ENCODE measurements around the gene SBK3.
"Not testable (repeated sequence)": the region's sequence is repeated elsewhere in the genome, so short reads cannot be mapped to it uniquely, and the experiment has no call there.

Gene SBK3

GRCh38 chr19:55573929-55574328, 28.6 kb upstream of the SBK3 start:
- DNase-seq (ENCODE audit: low read depth) = not testable (repeated sequence)

- not testable (repeated sequence) for DNase-seq (ENCODE audit: low read depth)
Observed at GRCh38 chr19:55569477-55569876, 24.1 kb upstream of the SBK3 start.

GRCh38 chr19:55567708-55568328, 22.5 kb upstream of the SBK3 start:
- no peak for DNase-seq (ENCODE audit: low read depth)

DNA sequence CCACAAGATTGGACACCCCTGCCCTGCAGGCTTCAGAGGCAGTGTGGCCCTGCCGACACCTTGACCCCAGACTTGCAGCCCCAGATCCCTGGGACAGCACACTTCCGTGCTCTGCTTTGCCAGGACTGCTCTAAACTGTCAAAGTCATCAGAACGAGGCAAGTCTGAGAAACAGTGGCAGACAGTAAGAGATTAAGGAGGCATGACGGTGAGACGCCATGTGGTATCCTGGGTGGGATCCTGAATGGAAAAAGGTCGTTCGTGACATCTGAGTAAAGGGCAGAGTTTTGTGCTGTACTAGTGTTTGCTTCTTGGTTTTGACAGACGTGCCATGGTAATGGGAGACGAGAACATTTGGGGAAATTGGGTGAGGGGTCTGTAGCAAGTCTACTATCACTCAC, 21.5 kb upstream of the SBK3 start:
- DNase-seq (ENCODE audit: low read depth) = no peak

DNA sequence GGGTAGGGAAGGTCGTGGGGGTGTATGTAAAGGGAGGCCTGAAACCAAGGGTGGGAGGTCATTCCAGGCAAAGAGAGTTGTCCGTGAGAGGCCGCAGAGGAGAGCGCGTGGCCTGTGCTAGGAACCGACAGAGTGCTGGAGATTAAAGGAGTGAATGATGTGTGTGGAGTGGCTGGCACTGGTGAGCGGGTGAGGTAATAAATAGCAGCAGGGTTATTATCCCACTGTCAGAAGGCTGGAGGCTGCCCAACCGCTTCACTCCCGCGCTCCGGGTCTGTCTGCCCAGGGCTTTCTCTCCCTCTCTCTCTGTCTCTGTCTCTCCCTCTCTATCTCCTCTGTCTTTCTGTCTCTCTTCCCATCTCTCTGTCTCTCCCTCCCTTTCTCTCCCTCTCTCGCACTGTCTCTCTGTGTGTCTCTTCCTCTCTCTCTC, 17.9 kb upstream of the SBK3 start:
- no peak for DNase-seq (ENCODE audit: low read depth)

- no peak for DNase-seq (ENCODE audit: low read depth)
Observed at GRCh38 chr19:55559684-55560083, 14.3 kb upstream of the SBK3 start.

DNA sequence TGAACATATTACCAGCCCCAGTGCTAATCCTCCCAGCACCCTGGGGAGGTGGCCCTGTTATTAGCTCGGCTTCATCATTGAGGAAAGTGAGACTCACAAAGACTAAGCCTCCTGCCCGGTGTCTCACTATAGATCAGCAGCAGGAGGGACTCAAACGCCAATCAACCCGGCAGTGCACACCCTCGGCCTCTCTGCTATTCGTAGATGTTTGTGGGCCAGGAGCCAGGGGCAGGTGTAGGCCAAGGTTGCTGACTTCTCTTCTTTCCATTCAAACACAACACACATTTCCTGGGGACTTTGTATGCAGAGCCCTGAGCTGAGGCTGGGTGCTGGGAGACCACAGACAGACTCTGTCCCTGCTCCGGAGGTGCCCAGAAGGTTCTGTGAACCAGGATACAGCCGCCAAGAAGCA, 9.4 kb upstream of the SBK3 start:
- no peak for DNase-seq (ENCODE audit: low read depth)

GRCh38 chr19:55554302-55554701, 9.0 kb upstream of the SBK3 start:
- no peak for DNase-seq (ENCODE audit: low read depth)

DNA sequence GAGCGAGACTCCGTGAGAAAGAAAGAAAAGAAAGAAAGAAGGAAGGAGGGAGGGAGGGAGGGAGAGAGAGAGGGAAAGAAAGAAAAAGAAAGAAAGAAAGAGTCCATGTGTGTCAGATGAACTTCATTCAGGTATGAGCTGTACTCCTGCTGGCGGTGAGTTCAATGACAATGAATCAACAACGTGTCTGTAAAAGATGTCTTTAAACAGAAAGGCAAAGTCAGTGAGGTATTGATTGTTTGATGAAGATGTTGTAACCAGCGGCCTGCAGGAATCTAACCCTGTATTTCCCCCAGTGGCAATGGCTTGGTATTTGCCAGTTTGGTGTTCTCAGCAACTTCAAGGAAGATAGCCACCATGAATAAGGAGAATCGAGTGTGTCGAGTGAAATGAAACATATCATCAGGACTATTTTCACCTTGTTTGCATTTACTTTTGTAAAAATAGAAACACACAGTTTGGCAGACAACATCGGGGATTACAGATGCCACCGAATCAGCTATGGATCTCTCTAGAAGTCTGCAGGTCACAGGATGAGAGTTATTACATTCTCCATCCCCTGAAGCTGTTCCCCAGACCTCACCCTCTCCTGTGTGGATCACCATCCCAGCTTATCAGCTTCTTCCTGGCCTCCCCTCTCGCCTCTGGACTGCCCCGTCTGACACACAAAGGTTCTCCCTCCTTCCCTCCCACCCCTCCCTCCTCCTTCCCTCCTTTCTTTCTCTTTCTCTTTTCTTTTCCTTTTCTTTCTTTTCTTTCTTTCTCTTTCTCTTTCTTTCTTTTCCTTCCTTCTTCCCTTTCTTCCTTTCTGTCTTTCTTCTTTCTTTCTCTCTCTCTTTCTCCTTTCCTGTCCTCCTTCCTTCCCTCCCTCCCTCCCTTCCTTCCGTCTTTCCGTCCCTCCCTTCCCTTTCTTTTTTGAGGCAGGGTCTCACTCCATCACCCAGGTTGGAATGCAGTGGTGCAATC, 8.2 kb upstream of the SBK3 start:
- no peak for DNase-seq (ENCODE audit: low read depth)

DNA sequence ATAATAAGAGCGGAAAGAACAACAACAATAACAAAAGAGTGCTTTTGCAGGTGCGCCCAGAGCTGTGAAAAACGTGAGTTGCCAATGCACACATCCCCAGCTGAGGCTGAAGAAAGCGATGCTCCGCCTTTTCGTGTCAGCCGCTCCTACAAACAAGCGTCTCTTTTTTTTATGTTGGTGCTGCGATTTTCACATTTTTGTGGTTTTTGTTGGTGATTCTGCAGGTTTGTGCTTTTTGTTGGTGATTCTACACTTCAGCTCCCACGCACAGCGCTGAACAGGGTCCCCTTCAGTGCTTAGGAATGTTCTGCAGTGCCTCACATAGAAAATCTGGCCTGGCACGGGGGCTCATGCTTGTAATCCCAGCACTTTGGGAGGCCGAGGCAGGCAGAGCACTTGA, 7.3 kb upstream of the SBK3 start:
- no peak for DNase-seq (ENCODE audit: low read depth)

DNA sequence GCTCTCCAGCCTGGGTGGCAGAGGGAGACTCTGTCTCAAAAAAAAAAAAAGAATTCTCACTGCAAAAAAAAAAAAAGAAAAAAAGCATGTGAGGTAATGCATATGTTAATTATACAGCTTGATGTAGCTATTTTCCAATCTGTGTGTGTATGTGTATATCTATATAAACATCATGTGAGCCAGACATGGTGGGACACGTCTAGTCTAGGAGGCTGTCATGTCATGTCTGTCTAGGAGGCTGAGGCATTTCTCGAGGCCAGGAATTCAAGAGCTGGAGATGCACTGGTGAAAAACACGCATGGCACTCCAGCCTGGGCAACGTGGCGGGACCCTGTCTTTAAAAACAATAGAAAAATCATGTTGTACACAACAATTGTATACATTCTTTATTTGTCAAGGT, 6.9 kb upstream of the SBK3 start:
- DNase-seq (ENCODE audit: low read depth) = no peak

GRCh38 chr19:55550321-55550650, 4.9 kb upstream of the SBK3 start:
- DNase-seq (ENCODE audit: low read depth) = no peak

DNA sequence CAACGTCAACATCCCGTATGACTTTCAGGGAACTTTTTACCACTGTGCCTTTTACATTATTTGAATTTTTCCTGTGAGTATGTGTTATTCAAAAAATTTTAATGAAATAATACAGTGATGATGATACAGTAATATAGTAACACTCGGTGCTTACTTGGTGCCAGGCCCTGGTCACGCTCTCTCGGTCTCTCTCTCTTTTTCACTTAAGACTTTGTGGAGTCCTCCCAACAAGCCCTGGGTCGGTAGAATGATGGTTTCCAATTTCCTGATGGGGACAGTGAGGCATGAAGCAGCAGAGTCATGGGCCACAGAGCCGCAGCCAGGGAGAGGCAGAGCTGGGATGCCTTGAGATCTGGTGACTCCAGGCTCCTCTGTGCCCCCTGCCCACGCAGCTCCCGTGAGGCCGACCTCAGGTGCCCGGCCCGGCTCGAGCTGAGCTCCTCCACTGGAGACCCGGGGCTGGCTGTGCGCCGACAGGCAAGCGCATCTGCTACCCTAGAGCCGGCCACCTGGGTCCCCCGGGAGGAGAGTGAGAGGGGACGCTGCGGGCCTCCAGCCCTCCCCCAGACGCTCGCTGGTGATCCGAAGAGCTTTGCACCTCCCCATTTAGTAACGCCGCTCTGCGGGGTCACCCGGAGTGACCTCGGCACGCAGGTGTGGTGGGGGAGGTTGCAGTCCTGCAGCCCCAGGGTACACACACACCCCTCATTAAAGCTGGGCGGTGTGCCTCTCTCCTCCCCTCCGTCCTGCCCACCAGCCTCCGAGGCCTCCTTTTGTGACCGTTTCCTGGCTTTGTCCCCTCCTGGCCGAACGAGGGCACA, 4.4 kb upstream of the SBK3 start:
- DNase-seq (ENCODE audit: low read depth) = no peak

GRCh38 chr19:55546822-55547614, 1.7 kb upstream of the SBK3 start:
- DNase-seq (ENCODE audit: low read depth) = no peak

GRCh38 chr19:55546011-55546410, 668 bp upstream of the SBK3 start:
- no peak for DNase-seq (ENCODE audit: low read depth)

DNA sequence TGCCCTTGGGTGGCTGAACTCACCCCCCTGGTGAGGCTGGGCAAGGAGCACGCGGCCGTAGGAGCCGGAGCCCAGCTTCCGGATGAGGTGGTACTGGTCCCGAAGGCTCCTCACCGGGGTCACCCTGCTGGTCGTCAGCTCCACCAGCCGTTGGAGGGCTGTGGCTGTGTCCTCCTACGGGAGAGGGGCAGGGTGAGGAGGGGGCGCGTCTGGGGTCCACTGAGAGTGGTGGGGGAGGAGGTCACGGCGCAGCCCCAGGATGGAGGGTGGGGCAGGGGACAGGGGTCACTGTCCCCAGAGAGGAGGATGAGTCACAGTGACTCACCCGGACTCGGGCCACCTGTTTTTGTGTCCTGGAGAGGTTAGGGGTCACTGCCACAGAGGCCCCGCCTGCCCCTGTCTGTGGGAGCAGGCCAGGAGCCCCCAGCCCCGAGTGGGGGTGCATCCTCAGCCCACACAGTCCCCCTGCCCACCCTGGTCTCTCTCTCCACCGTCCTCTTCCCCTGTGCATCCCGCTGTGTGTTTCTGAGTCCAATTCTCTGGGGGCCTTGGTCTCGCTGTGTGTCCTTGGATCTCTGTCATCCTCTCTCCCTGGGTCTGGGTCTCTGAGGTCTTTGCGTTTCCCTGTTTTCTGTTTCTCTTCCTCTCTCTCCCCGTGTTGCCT, 435 bp downstream of the SBK3 start:
- DNase-seq (ENCODE audit: low read depth) = no peak

- DNase-seq (ENCODE audit: low read depth) = no peak
Observed at GRCh38 chr19:55544014-55544413, 1.3 kb downstream of the SBK3 start.

DNA sequence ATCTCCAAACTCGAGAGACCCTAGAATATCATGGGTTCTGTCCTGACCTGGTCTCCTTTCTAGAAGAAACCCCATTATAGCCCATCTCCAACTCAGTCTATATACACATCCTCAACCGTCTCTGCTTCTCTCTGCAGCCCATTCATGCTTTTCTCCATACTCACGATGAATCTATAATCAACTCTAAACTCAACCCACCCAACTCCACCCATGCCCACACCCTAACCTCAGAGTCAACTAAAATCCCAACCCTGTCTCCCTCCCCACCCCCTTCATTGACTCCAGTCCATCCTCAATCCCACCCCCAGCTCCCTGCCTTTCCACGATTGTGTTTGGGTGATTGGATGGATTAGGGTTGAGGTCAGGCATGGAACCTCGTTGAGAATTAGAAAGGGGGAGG, 1.8 kb downstream of the SBK3 start:
- no peak for DNase-seq (ENCODE audit: low read depth)

DNA sequence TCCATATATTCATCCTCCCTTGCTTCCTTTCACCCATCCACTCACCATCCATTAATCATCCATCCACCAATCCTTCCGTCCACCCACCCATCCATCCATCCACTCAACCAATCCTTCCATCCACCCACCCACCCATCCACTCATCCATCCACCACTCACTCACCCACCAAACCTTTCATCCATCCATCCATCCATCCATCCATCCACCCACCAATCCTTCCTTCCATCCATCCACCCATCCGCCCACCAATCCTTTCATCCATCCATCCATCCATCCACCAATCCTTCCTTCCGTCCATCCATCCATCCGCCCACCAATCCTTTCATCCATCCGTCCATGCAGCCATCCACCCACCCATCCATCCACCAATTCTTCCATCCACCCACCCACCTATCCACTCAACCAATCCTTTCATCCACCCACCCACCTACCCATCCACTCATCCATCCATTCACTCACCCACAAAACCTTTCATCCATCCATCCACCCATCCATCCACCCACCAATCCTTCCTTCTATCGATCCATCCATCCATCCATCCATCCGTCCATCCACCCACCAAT, 3.0 kb downstream of the SBK3 start:
- no peak for DNase-seq (ENCODE audit: low read depth)

DNA sequence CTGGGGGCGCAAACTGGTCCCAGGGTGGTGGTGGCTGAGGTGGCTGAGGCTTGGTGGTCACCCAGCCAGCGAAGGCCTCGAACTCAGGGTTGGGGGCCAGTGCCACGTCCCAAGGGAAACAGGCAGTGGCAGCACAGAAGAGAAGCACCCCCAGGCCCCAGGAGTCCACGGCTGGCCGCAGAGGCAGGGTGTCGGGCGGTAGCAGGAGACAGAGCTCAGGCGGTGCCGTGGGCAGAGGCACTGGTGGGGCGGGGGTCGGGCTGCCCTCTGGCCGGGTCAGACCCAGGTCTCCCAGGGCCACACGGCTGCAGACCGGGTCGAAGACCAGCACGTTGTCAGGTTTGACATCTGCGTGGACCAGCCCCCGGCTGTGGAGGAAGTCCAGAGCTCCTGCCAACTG, 4.3 kb downstream of the SBK3 start:
- no peak for DNase-seq (ENCODE audit: low read depth)

GRCh38 chr19:55540619-55541018, 4.7 kb downstream of the SBK3 start:
- no peak for DNase-seq (ENCODE audit: low read depth)

All from activated T-helper 1 cell treated with Interleukin-2 at 50 U/mL for 16 hours (primary cell).